GM18505 (cell line): Measurements from ENCODE around the gene ZMYM2.

Experiments
- ATAC-seq: cut with Tn5 transposase; IDR thresholded peaks from one replicate; pipeline ENCODE4 v1.9.1; 2021; ENCODE audit not compliant: unreplicated experiment
- POLR2A ChIP-seq: IDR thresholded peaks from 4 replicates; pipeline ENCODE4 v1.6.1; 2011; ENCODE audit warnings: borderline replicate concordance; ENCODE audit not compliant: insufficient read depth, insufficient read length; ENCODE audit errors: extremely low read depth

ZMYM2 gene

GRCh38 chr13:19958155-19959111 lies at the start of gene ZMYM2:
Gene ZMYM2, plus strand, starts transcription at chr13:19958727. Its CDS starts 34,346 bp downstream, at chr13:19993073.
- peak; percentile 69 for TF ChIP-seq POLR2A
- peak; percentile 81 for ATAC-seq

GRCh38 chr13:19910336-19911072 lies 48.0 kb upstream of the ZMYM2 start:
- no peak for TF ChIP-seq POLR2A
- ATAC-seq = no peak

- no peak for ATAC-seq
- no peak for TF ChIP-seq POLR2A
Observed at GRCh38 chr13:19927117-19927748, 31.3 kb upstream of the ZMYM2 start.

- TF ChIP-seq POLR2A = no peak
- no peak for ATAC-seq
Observed at GRCh38 chr13:19940106-19940505, 18.4 kb upstream of the ZMYM2 start.

GRCh38 chr13:19950374-19950773 lies 8.2 kb upstream of the ZMYM2 start:
- ATAC-seq = no peak
- TF ChIP-seq POLR2A = no peak

- no peak for ATAC-seq
- no peak for TF ChIP-seq POLR2A
Observed at GRCh38 chr13:19952850-19953249, 5.7 kb upstream of the ZMYM2 start.

- ATAC-seq = no peak
- TF ChIP-seq POLR2A = no peak
Observed at GRCh38 chr13:19955873-19956559, 2.5 kb upstream of the ZMYM2 start.

- TF ChIP-seq POLR2A = peak; percentile 72
- ATAC-seq = peak; percentile 17
Observed at GRCh38 chr13:19957320-19958154, 990 bp upstream of the ZMYM2 start.

- peak; percentile 7 for ATAC-seq
- TF ChIP-seq POLR2A = peak; percentile 43
Observed at GRCh38 chr13:19959141-19959830, 759 bp downstream of the ZMYM2 start.

- peak; percentile 39 for ATAC-seq
- TF ChIP-seq POLR2A = peak; percentile 35
Observed at GRCh38 chr13:19959831-19960652, 1.5 kb downstream of the ZMYM2 start.

- ATAC-seq = no peak
- no peak for TF ChIP-seq POLR2A
Observed at GRCh38 chr13:19960653-19960976, 2.1 kb downstream of the ZMYM2 start.
